HG03066 (cell line): ENCODE measurements around the gene NAT10.

Experiments
- ATAC-seq: cut with Tn5 transposase; IDR thresholded peaks from one replicate; pipeline ENCODE4 v1.9.1; 2021; ENCODE audit warnings: low read depth; ENCODE audit not compliant: unreplicated experiment

Gene NAT10

DNA sequence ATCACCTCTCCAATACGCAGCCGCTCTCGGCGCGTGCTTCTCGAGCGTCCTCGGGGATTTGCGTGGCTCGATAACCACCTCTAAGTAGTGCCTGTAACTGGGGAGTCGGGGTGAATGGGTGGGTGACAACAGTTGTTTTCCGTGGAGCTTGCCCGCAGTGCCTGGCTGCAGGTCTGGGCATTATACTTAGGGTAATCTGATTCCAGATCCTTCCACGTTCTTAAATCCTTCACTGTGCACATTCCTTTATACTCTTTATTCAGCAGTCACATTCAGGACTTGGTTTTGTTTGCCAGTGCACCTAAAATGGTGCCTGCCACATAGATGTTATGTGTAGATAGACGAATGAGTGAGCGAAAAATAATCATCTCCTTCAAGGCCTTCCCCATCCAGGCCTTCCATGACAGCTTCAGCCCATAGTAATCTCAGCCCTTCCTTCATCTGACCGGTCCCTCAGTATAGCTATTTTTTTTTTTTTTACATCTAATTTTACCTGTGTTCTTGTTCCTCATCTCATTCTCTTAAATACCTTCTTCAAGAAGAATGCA lies 602 bp downstream of the NAT10 start:
- no peak for ATAC-seq

DNA sequence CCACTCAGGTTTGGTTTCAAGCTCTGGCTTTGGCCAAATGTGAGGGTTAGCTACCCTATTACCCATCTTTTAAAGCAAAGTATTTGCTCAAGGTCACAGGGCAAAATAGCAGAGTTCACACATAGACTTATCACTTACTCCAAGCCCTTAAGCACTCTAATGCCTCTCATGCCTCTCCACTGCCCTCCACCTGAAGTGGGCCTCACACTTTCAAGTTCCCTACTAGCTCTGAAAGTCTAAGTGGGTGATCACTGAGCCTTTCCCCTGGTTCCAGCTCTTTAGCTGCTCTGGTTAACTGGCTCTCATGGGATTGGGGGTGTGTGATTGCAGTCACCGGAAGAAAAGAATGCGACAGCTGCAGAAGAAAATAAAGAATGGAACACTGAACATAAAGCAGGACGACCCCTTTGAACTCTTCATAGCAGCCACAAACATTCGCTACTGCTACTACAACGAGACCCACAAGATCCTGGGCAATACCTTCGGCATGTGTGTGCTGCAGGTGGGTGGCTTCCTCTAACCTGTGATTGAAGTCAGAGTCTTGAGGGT lies 6.4 kb downstream of the NAT10 start:
- ATAC-seq = no peak

DNA sequence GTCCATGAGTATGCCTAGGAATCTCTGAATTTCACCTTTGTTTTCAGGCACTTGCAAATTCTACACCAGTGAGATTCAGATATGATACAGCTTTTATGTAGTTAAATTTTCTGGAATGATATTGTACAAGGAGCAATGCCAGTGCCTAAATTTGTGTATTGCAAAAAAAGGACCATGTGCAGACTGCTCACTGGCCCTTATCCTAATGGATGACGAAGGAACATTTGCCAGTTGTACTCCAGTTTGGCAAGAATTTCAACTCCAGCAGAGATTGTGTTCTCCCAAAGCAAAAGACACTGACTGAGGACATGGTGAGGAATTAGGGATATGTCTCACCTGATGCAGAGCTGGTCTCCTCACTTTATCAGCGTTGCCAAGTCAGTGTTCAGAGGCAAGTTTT lies 8.6 kb downstream of the NAT10 start:
- ATAC-seq = no peak

DNA sequence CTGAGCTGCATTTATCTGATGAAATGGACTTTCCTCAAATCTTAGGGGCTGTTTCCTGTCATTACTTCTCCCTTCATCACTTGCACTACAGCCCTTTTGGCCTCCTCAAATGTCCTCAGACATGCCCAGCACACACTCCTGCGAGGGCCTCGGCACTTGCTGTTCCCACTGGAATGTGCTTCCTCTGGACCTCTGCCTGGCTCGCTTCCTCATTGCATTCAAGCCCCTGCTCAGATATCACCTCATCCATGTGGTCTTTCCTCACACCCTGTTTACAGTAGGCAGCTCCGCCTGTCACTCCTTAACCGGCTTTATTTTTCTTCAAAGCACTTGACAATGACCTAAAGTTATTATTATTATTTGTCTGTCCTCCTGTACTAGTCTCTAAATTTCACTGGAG lies 9.0 kb downstream of the NAT10 start:
- no peak for ATAC-seq

DNA sequence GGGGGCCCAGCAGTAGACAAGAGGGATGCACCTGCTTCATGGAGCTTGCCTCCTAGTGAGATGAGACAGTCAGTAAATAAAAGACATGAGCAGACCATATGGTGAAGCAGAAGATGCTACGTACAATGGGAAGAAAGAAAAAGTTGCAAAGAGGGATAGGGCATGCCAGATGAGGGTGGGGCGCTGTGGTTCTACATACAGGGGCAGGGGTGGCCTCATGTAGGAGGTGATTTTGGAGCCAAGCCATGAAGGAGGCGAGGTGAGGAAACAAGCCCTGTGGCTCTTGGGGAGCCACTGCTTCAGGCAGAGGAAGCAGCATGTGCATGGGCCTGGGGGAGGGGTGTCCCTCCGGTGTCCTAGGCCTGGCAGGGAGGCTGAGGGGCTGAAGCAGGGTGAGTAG lies 15.2 kb downstream of the NAT10 start:
- ATAC-seq = no peak

DNA sequence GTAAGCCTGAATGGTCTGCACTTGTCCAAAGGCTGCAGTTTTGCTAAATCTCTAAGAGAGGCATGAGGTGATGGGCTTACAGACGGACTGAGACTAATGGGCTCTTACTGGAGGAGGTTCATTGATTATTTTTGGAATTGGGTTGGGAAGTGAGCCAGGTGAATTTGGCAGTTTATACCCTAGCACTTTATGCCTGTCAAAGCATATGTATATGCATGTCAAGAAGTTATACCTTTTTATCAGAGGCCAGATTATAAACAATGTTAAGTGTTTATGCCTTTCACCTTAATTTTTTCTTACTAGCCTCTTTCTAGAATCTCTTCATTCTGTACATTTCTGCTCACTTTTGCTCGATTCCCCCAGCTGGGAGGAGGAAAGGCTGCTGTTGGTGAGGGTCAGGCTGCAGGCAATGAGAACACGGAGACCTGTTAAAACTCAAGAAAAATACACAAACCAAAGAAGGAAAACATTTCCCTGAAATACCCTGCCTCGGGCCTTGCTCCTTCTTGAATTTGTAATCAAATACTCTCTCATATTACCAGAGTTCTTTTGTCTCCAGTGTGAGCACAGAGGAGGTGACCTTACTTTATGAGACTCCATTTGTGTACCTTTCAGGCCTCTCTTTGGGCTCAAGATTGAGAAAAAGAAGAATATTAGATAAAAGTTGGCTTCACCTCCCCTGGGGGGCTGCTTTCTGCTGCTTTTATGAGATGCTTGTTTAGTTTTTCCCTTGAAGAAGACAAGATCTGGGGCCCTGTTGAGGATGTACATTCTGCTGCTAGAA lies 19.6 kb downstream of the NAT10 start:
- ATAC-seq = no peak

DNA sequence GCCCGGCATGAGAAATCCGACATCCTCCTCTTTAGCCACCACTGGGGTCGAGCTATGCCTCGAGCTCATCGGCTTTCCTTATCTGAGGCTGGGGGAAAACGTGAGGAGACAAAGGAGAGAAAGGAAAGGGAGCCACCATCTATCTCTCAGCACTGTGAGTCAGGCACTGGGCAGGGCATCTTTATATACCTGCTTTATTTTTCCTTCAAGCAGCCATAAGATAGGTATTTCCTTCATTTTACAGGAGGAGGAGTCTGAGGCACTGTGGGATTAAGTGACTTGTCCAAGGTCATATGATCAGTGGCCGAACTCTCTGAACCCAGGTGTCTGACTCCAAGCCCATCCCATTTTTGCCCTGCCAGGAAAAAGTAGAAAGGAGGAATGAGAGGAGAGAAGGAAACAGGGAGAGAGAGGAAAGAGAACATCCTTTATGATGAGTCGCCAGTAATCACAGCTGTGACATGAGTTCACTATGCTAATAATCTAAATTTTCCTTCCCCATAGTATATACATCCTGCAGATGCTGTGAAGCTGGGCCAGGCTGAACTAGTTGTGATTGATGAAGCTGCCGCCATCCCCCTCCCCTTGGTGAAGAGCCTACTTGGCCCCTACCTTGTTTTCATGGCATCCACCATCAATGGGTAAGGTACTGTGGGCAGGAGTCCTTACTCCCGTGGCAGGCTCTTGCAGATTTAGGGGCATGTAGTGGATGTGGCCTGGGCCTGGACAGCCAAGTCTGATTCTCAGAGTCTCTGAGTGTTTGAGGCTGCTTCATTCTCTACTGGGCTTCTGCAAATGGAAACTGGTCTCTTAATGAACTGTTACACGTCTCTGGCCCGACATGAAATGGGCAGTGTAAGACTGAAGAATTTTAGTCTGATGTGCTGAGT lies 21.8 kb downstream of the NAT10 start:
- ATAC-seq = no peak

DNA sequence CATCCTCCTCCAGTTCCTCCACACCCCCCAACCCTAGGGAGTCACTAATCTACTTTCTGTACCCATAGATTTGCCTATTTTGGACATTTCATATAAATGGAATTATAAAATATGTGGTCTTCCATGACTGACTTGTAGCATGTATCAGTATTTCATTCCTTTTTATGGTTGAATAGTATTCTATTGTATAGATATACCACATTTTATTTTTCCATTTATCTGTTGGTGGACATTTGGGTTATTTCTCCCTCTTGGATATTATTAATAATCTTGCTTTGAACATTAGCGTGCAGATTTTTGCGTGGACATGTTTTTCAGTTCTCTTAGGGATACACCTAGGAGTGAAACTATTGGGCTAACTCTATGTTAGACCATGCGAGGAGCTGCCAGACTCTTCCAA lies 23.4 kb downstream of the NAT10 start:
- no peak for ATAC-seq

DNA sequence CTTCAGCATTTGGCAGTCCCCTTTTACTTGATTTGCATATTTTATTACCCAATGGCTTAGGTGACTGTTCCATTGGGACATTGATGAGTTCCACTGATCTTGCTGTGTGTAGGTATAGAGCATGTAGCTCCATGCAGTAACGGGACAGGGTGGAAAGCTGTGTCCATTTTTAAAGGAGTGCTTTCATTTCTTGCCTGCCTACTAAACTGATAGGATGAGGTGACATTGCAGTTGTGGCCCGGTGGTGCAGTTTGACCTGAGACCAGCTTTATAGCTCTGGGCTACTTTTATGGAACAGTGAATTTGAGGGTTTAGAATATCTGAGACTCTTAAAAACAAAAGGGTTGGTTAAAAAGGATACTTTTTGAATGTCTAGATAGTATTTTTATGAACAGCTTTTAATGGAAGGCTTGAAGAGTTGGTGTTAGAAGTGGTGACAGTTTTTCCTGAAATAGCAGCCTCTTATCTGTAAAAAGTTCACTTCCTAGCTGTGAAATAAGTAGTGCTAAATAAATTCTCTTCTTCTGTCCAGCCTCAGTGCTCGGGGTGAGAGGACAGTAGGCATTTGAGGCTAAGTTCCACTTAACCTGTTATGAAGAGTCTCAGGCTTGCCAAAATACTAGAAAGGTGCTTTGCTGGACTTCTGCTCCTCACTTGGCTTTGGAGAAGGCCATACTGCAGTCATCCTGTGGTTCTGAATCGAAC lies 27.0 kb downstream of the NAT10 start:
- ATAC-seq = no peak

DNA sequence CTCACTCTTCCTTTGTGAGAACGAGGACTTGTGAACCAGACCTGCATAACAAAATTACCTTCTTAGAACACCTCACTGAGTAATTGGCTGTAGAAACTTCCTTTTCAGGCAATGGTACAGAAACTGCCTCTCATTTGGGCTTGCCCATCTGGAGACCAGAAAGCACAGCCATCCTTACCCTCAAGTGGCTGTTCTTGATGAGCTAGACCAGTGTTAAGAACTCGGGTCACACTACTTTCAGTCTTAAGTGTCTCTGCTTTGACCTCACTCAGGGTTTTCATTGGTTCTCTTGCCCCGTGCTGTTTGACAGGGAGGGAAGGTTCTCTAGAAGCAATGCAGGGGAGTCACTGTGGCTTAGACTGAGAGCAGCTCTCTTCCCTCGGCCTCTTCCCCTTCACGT lies 29.3 kb downstream of the NAT10 start:
- no peak for ATAC-seq

DNA sequence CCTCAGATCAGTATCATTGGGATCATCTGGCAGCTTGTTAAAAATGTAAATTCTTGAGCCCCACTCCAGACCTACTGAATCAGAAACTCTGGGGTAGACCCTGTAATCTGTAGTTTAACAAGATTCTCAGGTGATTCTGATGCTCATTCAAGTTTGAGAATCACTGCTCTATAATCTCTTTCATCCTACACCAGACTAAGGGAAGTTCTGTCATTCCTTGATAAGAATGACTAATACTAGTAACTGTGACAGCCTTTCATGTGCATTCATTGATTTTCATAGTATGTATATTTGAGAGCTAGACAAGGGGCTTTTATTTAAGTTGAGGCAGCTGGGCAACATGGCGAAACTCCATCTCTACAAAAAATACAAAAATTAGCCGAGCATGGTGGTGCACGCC lies 30.0 kb downstream of the NAT10 start:
- no peak for ATAC-seq

DNA sequence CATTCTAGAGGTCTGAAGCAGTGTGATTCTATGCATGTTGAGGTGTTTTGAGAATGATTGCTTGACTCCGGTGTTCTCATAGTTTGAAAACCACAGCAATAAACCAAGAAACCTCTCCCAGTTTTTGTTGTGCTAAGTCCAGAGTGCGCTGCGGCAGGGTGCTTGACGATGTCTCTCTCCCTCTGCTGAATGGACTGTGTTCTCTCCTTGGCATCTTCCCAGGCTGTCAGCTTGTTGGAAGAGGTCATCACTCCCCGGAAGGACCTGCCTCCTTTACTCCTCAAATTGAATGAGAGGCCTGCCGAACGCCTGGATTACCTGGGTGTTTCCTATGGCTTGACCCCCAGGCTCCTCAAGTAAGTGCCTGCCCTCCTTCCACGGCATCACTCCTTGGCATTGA lies 31.0 kb downstream of the NAT10 start:
- no peak for ATAC-seq

DNA sequence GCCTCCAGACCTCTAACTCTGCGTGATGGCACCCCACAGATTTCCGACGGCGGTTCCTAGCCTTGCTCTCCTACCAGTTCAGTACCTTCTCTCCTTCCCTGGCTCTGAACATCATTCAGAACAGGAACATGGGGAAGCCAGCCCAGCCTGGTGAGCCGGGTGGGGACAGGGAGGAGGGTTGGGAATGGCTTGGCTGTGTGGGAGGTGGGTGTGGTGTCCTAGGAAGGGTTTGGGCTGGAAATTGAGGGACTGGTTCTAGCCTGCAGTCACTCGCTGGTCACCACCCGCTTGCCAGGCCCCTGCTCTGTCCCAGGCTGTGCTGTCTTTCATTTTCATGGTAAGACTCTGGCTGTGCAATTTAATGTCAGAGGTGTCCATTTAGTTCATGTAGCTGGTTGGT lies 33.9 kb downstream of the NAT10 start:
- ATAC-seq = no peak

DNA sequence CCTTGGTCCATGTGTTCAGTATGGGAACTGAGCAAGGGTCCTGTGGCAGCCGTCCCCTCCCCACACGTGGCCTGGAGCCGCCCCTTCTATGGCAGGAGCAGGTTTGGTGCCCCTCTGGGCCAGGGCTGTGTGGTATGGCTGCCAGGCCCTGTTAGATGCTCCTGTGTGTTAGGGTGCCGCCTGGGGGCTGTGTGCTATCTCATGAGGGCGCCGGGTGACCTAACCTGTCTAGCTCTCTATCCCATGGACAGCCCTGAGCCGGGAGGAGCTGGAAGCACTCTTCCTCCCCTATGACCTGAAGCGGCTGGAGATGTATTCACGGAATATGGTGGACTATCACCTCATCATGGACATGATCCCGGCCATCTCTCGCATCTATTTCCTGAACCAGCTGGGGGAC lies 34.7 kb downstream of the NAT10 start:
- ATAC-seq = no peak

DNA sequence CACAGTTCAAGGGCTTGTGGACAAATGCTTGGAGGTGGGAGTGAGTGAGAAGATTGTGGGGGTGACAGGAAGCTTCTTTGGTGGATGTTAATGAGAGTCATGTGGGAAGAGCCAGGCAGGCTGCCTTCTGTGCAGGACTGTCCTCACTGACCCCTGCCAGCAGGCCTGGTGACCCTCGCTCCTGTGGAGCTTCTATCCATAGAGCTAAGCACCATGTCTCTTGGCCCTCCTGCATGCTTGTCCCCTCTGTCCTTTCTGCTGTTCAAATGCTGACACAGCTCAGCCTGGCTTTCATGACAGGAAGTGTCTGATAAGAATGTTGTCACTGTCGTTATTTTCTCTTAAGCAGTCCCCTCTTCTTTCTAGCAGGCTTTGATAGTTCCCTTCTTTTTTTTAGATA lies 37.6 kb downstream of the NAT10 start:
- ATAC-seq = no peak

DNA sequence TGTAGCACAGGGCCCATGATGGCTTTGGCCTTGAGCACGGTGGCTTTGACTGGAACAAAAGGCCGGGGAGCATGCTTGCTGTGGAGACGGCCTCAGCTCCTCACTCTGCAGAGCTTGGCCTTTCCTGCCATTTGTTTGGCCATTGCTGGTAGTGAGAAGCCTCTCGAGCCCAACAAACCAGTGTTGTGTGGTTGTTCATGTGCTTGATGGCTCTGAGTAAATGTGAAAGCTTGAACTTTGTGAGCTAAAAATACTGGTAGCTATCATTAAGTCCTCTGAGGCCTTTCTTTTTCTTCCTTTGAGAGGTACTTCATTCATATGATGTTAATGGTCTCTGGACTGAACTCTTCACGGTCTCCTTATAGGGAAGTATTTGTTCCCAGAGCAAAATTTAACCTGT lies 39.6 kb downstream of the NAT10 start:
- peak; percentile 61 for ATAC-seq

DNA sequence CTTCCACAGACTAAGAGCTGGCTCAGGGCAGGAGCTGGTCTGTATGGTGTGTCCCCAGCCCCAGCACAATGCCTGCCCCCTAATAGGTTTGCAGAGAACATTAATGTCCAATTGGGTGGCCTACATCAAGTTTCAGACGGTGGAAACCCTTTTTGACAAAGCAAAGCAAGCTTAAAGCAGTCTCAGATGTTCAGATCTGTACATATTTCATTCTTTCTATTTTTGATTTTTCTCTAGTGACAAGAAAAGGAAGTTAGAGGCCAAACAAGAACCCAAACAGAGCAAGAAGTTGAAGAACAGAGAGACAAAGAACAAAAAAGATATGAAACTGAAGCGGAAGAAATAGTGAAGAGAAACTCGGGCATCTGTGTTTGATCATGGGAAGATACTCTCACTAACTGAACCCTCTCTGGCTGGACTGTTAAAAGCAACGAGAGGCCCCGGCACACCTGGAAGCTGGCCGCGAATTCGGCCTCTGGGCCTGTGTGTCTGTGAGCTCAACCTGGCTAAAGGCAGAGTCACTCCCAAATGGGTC lies 40.5 kb downstream of the NAT10 start:
- peak; percentile 66 for ATAC-seq

DNA sequence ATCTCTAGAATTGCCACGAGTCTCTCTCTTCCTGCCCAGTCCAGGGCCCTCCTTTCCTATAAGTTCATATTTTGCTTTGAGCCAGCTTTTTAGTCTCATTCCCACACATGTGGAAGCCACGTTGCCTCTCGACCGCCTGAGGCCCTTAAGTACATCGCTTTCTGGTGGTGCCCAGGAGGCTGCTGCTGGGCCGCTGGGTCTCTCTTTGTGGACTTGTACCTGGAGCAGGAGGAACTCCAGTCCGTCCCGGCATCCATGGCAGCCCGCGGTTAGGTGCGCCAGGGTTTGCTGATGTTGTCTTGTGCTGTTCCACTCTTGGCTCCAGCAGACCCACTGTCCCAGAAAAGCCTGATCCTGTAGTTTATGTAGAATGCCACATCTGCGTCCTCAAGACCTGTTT lies 41.0 kb downstream of the NAT10 start:
- ATAC-seq = no peak

DNA sequence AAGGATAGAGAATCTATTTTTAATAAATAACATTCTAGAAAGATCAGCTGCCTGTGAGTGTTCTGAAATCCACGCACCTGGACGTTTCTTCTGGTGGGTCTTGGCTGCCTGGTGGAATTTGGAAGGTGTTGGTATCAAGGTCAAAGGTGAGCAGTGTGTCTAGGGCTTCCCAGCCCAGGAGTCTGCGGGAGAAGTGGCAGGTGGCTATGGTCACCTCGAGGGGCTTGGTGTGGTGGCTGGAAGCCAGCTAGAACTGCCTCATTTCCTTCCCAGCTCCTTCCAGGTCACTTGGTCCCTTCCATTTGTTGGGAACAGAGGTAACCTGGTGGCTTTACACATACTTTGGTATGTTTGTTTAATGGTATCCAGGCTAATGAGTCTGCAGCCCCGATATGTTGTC lies 41.4 kb downstream of the NAT10 start:
- no peak for ATAC-seq

DNA sequence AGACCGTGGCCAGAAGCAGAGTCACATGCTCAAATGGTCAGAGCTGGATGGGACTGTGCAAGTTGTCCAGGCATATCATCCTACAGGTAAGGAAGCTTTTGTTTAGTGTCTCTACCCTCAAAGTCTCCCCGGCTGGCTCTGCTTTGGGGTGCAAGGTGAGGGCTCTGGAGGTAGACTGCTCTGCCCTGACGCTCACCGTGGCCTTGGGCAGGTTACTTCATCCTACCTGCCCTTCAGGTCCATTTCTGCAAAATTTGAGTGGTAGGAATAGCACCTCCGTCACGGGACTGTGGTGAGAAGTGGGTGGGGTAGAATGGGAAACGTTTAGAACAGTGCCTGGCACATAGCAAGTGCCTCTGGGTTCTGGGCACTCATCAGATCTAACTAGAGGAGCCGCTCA lies 42.2 kb downstream of the NAT10 start:
- no peak for ATAC-seq
